GM19025 (cell line): ENCODE data around the gene RNASE11.
"Not testable (repeated sequence)": the region's sequence is repeated elsewhere in the genome, so short reads cannot be mapped to it uniquely, and the experiment has no call there.

Source experiments
- ATAC-seq: cut with Tn5 transposase; IDR thresholded peaks from one replicate; pipeline ENCODE4 v1.9.1; 2021; ENCODE audit warnings: mild to moderate bottlenecking, low read depth, moderate library complexity; ENCODE audit not compliant: unreplicated experiment

RNASE11 gene

GRCh38 chr14:20614038-20614840, 26.4 kb upstream of the RNASE11 start:
- ATAC-seq: no peak

GRCh38 chr14:20613094-20614037, 25.6 kb upstream of the RNASE11 start:
- ATAC-seq: peak; percentile 74

- no peak for ATAC-seq
Measured at GRCh38 chr14:20612403-20612802, 24.6 kb upstream of the RNASE11 start.

- ATAC-seq: no peak
Measured at GRCh38 chr14:20611277-20611676, 23.5 kb upstream of the RNASE11 start.

- ATAC-seq: no peak
Measured at GRCh38 chr14:20610002-20610765, 22.4 kb upstream of the RNASE11 start.

- no peak for ATAC-seq
Measured at GRCh38 chr14:20609215-20610001, 21.6 kb upstream of the RNASE11 start.

GRCh38 chr14:20608383-20609110, 20.7 kb upstream of the RNASE11 start:
- ATAC-seq: no peak

GRCh38 chr14:20607617-20608016, 19.8 kb upstream of the RNASE11 start:
- no peak for ATAC-seq

GRCh38 chr14:20606902-20607242, 19.1 kb upstream of the RNASE11 start:
- no peak for ATAC-seq

- no peak for ATAC-seq
Measured at GRCh38 chr14:20606190-20606901, 18.5 kb upstream of the RNASE11 start.

- ATAC-seq: no peak
Measured at GRCh38 chr14:20603813-20604690, 16.3 kb upstream of the RNASE11 start.

- ATAC-seq: no peak
Measured at GRCh38 chr14:20602583-20602982, 14.8 kb upstream of the RNASE11 start.

- no peak for ATAC-seq
Measured at GRCh38 chr14:20601522-20601921, 13.7 kb upstream of the RNASE11 start.

GRCh38 chr14:20597108-20597507, 9.3 kb upstream of the RNASE11 start:
- ATAC-seq: no peak

- not testable (repeated sequence) for ATAC-seq
Measured at GRCh38 chr14:20595726-20596125, 7.9 kb upstream of the RNASE11 start.

- ATAC-seq: no peak
Measured at GRCh38 chr14:20592574-20592973, 4.8 kb upstream of the RNASE11 start.

- no peak for ATAC-seq
Measured at GRCh38 chr14:20591235-20591634, 3.4 kb upstream of the RNASE11 start, which contains the start of gene RNASE12. Gene RNASE12, minus strand, starts transcription at chr14:20591376. Its CDS starts 653 bp downstream, at chr14:20590723.

- no peak for ATAC-seq
Measured at GRCh38 chr14:20583908-20584307, 3.9 kb downstream of the RNASE11 start.
